ENCODE data around the gene SIT1. TPM values are rescaled to one million over a fixed set of nuclear protein-coding genes. Genes with fewer than 3 reads are reported as not detected.

The SIT1 gene
- total RNA-seq, 1 donor from 2014 or later = 2.5 TPM

DNA sequence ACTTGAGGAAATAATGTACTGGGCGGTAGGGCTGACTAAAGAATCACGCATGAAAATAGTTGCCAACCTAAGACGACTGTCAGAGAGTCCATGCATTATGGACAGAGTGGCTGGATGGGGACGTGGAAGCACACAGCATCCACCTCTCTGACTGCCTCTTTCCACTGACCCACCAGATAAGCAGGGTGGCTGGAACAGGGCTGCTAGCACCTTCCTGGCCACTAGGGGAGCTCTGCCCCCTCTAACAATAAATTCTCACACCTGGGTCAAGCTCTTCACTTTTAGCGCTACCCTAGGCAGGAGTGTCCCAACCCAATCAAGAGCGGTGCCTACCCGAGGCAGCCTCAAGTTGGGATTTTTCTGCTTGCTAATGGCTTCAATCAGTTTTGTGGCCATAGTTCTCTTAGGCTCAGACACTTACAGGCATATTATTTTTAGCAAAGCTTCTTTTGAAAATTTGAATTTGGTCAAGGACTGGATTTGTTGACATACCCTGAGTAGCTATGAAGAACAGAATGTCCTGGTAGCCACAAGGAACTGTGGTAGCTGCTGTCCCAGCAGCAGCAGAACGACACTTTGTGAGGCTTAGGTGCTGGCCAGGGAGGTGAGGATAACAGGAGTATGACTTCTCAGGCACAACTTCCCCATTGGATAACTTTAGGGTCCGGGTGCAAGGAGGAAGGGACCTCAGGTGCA is 45.9 kb upstream of the SIT1 start:
- Histone ChIP-seq H3K27ac (peak overlapping the region; percentile 45), H3K4me1 (no peaks in the 10 kb centered on the region)

DNA sequence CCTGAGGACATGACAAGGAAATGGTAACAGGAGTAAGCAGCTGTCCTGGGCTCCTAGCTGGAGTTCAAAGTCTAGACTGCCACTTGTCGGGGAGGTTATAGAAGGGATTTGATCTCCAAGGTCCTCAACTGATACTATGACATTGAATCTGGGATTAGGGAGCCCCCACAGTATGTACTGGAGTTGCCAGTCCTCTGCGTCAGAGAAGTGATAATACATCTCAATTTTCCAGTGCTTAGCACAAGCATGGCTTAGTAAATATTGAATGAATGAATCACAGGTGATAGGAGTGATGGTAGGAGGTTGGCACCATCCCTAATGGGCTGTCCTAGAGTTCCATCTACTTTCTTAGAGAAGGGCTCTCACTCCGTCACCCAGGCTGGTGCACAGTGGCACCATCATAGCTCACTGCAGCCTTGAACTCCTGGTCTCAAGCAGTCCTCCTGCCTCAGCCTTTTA is 45.2 kb upstream of the SIT1 start:
- Histone ChIP-seq H3K27ac (peak overlapping the region; percentile 45), H3K9me3 (no peaks in the 10 kb centered on the region), H3K4me3 (no peak overlapping the region), H3K4me1 (no peaks in the 10 kb centered on the region), H3K27me3 (no peaks in the 10 kb centered on the region), H3K36me3 (peaks cover 0 to 40% of the 10 kb centered on the region in 2 donors)
- intact Hi-C loops (cut with DNase I) = no loop called here
- DNase-seq (ENCODE audit: extremely low spot score in 2 of 2) = no peak
- TF ChIP-seq POLR2A (IDR thresholded peaks at IDR 0.05) (no peak), POLR2AphosphoS5 (IDR thresholded peaks at IDR 0.05; ENCODE audit: insufficient read depth in 1 of 2, low read depth in 1 of 2) (no peak)
- TF ChIP-seq, protein P1, sequence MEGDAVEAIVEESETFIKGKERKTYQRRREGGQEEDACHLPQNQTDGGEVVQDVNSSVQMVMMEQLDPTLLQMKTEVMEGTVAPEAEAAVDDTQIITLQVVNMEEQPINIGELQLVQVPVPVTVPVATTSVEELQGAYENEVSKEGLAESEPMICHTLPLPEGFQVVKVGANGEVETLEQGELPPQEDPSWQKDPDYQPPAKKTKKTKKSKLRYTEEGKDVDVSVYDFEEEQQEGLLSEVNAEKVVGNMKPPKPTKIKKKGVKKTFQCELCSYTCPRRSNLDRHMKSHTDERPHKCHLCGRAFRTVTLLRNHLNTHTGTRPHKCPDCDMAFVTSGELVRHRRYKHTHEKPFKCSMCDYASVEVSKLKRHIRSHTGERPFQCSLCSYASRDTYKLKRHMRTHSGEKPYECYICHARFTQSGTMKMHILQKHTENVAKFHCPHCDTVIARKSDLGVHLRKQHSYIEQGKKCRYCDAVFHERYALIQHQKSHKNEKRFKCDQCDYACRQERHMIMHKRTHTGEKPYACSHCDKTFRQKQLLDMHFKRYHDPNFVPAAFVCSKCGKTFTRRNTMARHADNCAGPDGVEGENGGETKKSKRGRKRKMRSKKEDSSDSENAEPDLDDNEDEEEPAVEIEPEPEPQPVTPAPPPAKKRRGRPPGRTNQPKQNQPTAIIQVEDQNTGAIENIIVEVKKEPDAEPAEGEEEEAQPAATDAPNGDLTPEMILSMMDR (IDR thresholded peaks at IDR 0.05) = no peak

More for the DNA sequence above, 45.9 kb upstream of the SIT1 start:
- H3K27me3 ChIP-seq = no peaks in the 10 kb centered on the region
- H3K9me3 ChIP-seq = no peaks in the 10 kb centered on the region
- H3K4me3 ChIP-seq = no peak overlapping the region
- intact Hi-C loops (cut with DNase I) = no loop called here
- DNase-seq (ENCODE audit: extremely low spot score in 2 of 2) = no peak
- TF ChIP-seq POLR2A (IDR thresholded peaks at IDR 0.05) (no peak), POLR2AphosphoS5 (IDR thresholded peaks at IDR 0.05; ENCODE audit: insufficient read depth in 1 of 2, low read depth in 1 of 2) (peak in 1 of 2 donors; percentile 8)
- TF ChIP-seq, protein P1 (IDR thresholded peaks at IDR 0.05) = peak; percentile 28 to 74 (median 64)
- peaks cover 0 to 47% of the 10 kb centered on the region in 2 donors for H3K36me3 ChIP-seq

DNA sequence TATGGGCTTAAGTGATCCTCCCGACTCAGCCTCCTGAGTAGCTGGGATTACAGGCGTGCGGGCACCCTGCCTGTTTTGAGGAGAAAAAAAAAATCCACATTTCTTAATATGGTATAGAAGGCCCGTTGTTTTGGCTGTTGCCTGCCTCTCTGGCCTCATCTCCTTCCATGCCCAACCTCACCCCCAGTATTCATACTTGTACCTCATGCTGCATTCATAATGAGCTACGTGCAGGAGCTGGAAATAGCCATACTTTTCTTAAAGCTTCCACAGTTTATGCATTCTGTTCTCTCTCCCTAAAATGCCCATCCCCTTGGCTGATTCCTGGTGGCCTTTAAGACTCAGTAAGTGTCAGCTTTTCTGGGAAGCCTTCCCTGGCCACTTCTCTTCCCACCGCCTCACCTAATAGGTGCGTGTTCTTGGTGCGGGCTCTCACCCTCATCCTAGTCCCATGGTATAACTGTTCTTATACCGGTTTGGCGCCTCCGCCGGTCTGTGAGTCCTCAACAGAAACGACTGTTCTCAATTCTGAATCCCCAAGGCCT is 41.1 kb upstream of the SIT1 start:
- H3K4me3 ChIP-seq = no peak overlapping the region
- H3K27ac ChIP-seq = peak overlapping the region; percentile 96
- intact Hi-C loops (cut with DNase I) = loop anchor here (5.0 kb wide), 2 partner anchors 35 kb away; partner anchors contain the start of genes CCDC107 and RMRP

DNA sequence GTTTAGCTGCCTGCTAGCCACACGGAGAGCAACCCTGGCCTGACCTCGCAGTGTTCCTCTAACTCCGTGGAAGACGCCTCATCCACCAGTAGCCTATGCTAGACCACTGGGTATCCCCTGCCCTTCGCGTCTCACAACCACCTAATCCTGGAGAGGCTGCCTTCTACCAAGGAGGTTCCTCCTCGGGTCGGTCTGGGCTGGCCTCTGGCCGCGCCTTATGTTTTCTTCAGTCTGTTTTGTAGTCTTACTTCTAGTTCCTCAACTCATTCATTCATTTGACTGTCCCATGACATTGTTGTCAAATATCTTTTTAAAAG is 40.6 kb upstream of the SIT1 start:
- no peak for DNase-seq (ENCODE audit: extremely low spot score in 2 of 2)
- H3K9me3 ChIP-seq = no peaks in the 10 kb centered on the region
- intact Hi-C loops (cut with DNase I) = loop anchor here (5.0 kb wide), 2 partner anchors 34 to 36 kb away; partner anchors contain the start of genes CCDC107 and RMRP
- H3K27ac ChIP-seq = peak overlapping the region; percentile 96
- H3K4me1 ChIP-seq = peaks cover 32% of the 10 kb centered on the region
- no peaks in the 10 kb centered on the region for H3K27me3 ChIP-seq
- peak overlapping the region; percentile 79 to 90 for H3K4me3 ChIP-seq
- TF ChIP-seq, protein P1 (IDR thresholded peaks at IDR 0.05) = no peak
- TF ChIP-seq POLR2AphosphoS5 (IDR thresholded peaks at IDR 0.05; ENCODE audit: insufficient read depth in 1 of 2, low read depth in 1 of 2) (no peak), POLR2A (IDR thresholded peaks at IDR 0.05) (no peak)
- H3K36me3 ChIP-seq = no peaks in the 10 kb centered on the region

More for the DNA sequence above, 41.1 kb upstream of the SIT1 start:
- H3K27me3 ChIP-seq = no peaks in the 10 kb centered on the region
- TF ChIP-seq POLR2A (IDR thresholded peaks at IDR 0.05) (no peak), POLR2AphosphoS5 (IDR thresholded peaks at IDR 0.05; ENCODE audit: insufficient read depth in 1 of 2, low read depth in 1 of 2) (no peak)
- TF ChIP-seq, protein P1 (IDR thresholded peaks at IDR 0.05) = no peak
- no peaks in the 10 kb centered on the region for H3K9me3 ChIP-seq
- H3K36me3 ChIP-seq = no peaks in the 10 kb centered on the region
- no peak for DNase-seq (ENCODE audit: extremely low spot score in 2 of 2)
- H3K4me1 ChIP-seq = peaks cover 27% of the 10 kb centered on the region
